Measurements from ENCODE around the gene SUPT6H. TPM values are rescaled to one million over a fixed set of nuclear protein-coding genes. Genes with fewer than 3 reads are reported as not detected.

Gene SUPT6H
- total RNA-seq: 61.3 and 66.7 TPM in 2 replicates

GRCh38 chr17:28661635-28662526 lies at the start of gene SUPT6H, which contains the start of gene SDF2:
Gene SUPT6H (plus strand): TSS chr17:28662205. CDS start chr17:28673402, 11,197 bp downstream.
Gene SDF2 (minus strand): TSS chr17:28661906. CDS start chr17:28661876, 30 bp downstream.

GRCh38 chr17:28613931-28614381 lies 48.0 kb upstream of the SUPT6H start, which contains the start of gene RSKR:
Gene RSKR (minus strand): TSS chr17:28614185. CDS start chr17:28614161, 24 bp downstream.

GRCh38 chr17:28644787-28645575 lies 17.0 kb upstream of the SUPT6H start, which contains the start of gene BLTP2:
Gene BLTP2 (minus strand): TSS chr17:28645158. CDS start chr17:28645056, 102 bp downstream.

GRCh38 chr17:28711723-28712031 lies 49.7 kb downstream of the SUPT6H start, which contains the start of gene PROCA1:
Gene PROCA1 (minus strand): TSS chr17:28711888. CDS start chr17:28711660, 228 bp downstream.

GRCh38 chr17:28717578-28718332 lies 55.8 kb downstream of the SUPT6H start, which contains the start of gene RAB34:
Gene RAB34 (minus strand): TSS chr17:28717868. CDS start chr17:28717266, 602 bp downstream.

GRCh38 chr17:28726226-28726626 lies 64.2 kb downstream of the SUPT6H start, which contains the start of gene TLCD1:
Gene TLCD1 (minus strand): TSS chr17:28726233. CDS start chr17:28726097, 136 bp downstream.

GRCh38 chr17:28728364-28729200 lies 66.6 kb downstream of the SUPT6H start, which contains the start of gene NEK8:
Gene NEK8 (plus strand): TSS chr17:28728788. CDS start chr17:28728814, 26 bp downstream.

GRCh38 chr17:28743243-28744103 lies 81.5 kb downstream of the SUPT6H start, which contains the start of gene TRAF4:
Gene TRAF4 (plus strand): TSS chr17:28744011. CDS start chr17:28744113, 102 bp downstream.

Small RNAs within 50 kb of the gene (small RNA-seq; reads per million reads assigned to genes)
- gene SNORD42A (ENCODE audit: low replicate concordance) (not detected), gene SNORD42B (ENCODE audit: low replicate concordance) (0.55 reads per million, percentile 22 among the genes with 10 or more reads in this experiment), gene SNORD4A (ENCODE audit: low replicate concordance) (not detected), gene SNORD4B (ENCODE audit: low replicate concordance) (not detected)

Other genes with a start within 250 kb of the SUPT6H start
- not detected in 2 replicates for gene SLC13A2, start 188.6 kb upstream of the SUPT6H start, total RNA-seq
- gene FOXN1, start 155.9 kb upstream of the SUPT6H start, total RNA-seq: not detected in 2 replicates
- 16.0 and 19.6 TPM in 2 replicates for gene UNC119, start 109.6 kb upstream of the SUPT6H start, total RNA-seq
- 40.2 and 44.0 TPM in 2 replicates for gene PIGS, start 90.7 kb upstream of the SUPT6H start, total RNA-seq
- gene ALDOC, start 85.3 kb upstream of the SUPT6H start, total RNA-seq: 9.7 and 30.4 TPM in 2 replicates
- gene SPAG5, start 63.2 kb upstream of the SUPT6H start, total RNA-seq: 2.4 and 77.9 TPM in 2 replicates
- 2.6 and 7.6 TPM in 2 replicates for gene RSKR, start 48.0 kb upstream of the SUPT6H start, total RNA-seq
- 103 and 183 TPM in 2 replicates for gene BLTP2, start 17.0 kb upstream of the SUPT6H start, total RNA-seq
- gene SDF2, start 299 bp upstream of the SUPT6H start, total RNA-seq: 36.5 and 44.2 TPM in 2 replicates
- gene PROCA1, start 49.7 kb downstream of the SUPT6H start, total RNA-seq: 0.44 and 0.86 TPM in 2 replicates
- gene RAB34, start 55.7 kb downstream of the SUPT6H start, total RNA-seq: 200 and 222 TPM in 2 replicates
- 341 and 470 TPM in 2 replicates for gene RPL23A, start 57.8 kb downstream of the SUPT6H start, total RNA-seq
- 4.2 TPM in 2 replicates for gene TLCD1, start 64.0 kb downstream of the SUPT6H start, total RNA-seq
- gene NEK8, start 66.6 kb downstream of the SUPT6H start, total RNA-seq: 3.3 and 8.5 TPM in 2 replicates
- gene TRAF4, start 81.8 kb downstream of the SUPT6H start, total RNA-seq: 32.6 and 65.3 TPM in 2 replicates
- 9.6 and 11.5 TPM in 2 replicates for gene FAM222B, start 180.6 kb downstream of the SUPT6H start, total RNA-seq
- gene ERAL1, start 192.8 kb downstream of the SUPT6H start, total RNA-seq: 32.4 and 64.1 TPM in 2 replicates
- 44.5 and 59.7 TPM in 2 replicates for gene FLOT2, start 235.5 kb downstream of the SUPT6H start, total RNA-seq
- 4.4 and 6.3 TPM in 2 replicates for gene DHRS13, start 240.9 kb downstream of the SUPT6H start, total RNA-seq